GM21360 (cell line): ENCODE results near the gene TMEM88.
"Not testable (repeated sequence)": the region's sequence is repeated elsewhere in the genome, so short reads cannot be mapped to it uniquely, and the experiment has no call there.

Source experiments
- ATAC-seq: cut with Tn5 transposase; IDR thresholded peaks from one replicate; pipeline ENCODE4 v1.9.1; 2021; ENCODE audit warnings: mild to moderate bottlenecking, moderate library complexity; ENCODE audit not compliant: unreplicated experiment

The TMEM88 gene

GRCh38 chr17:7854851-7855659 lies at the start of gene TMEM88:
Gene TMEM88, plus strand, starts transcription at chr17:7855066. Its CDS starts 9 bp downstream, at chr17:7855075.
- no peak for ATAC-seq

DNA sequence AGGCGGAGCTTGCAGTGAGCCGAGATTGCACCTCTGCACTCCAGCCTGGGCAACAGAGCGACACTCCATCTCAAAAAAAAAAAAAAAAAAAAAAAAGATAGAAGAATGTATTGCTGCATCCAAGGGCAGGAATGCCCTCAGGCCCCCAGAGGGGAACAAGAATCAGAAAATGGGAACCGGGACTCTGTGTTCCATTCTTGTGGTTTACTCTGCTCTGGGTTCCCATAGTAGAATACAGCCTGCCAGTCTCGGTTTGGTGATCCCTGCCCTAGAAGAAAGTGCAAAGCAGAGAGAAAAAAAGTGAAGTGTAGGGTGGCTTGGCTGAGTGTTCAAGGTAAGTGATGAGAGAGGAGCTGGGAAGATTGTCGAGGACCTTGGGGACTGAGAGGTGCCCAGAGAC lies 48.3 kb upstream of the TMEM88 start:
- no peak for ATAC-seq

DNA sequence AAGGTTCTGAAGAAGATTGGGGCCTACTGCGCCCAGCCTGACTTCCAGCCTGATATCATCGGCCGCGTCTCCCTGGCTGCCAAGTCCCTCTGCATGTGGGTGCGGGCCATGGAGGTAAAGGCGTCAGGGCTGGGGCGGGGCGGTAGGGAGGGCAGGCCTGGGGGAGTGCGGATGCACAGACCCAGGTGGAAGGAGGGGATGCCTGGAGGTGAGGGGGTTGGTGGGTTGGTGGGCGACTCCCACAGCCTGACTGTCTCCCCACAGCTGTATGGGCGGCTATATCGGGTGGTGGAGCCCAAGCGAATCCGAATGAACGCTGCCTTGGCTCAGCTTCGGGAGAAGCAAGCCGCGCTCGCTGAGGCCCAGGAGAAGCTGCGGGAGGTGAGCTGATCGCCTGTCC lies 47.7 kb upstream of the TMEM88 start:
- ATAC-seq, result no peak

DNA sequence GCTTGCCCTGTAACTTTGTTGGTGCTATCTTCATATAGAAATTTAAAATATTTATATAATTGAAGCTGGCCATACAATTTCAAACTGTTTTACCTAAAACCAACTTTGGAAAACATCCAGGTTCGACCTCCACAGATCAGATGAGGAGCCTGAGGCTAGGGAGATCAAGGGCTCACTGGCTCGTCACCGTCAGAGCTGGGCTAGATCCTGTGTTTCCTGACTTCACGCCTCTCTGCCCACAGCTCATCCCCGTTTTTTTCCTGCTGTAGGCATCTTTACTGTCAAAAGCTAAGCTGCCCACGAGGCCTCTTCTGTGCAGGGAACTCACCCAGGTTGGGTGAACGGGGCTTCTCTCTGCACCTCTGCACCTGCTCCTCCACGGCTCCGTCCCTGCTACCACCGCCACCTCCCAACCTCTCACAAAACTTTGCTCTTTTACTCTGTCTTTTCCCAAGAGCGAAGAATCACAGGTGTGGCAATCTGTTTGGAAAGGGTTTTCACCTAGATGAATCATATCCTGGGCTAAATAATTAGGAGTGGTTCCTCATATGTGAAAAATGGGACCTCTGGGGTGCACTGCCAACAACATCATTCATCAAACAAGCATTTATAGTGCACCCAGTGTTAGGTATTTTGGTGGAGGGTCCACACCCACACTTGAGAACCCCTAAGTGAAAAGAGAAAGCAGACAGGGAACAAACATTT lies 45.6 kb upstream of the TMEM88 start:
- ATAC-seq, result no peak

- ATAC-seq, result not testable (repeated sequence)
Measured at GRCh38 chr17:7809791-7810343, 45.0 kb upstream of the TMEM88 start.

GRCh38 chr17:7811251-7811650 lies 43.6 kb upstream of the TMEM88 start:
- no peak for ATAC-seq

DNA sequence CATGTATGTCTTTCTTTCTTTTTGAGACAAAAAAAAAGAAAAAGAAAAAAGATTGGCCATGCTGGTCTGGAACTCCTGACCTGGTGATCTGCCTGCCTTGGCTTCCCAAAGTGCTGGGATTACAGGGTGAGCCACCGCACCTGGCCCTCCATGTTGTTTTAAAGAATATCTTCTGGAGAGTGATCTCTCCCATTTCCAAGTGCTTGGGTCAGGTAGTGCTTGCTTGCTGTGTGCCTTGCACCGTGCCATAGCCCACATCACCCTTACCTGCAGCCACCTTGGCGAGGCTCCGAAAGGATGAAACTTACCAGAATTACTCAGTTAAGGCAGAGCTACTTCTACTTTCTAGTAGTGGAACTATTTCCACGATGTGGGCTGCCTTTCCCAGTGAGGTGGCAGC lies 39.9 kb upstream of the TMEM88 start:
- ATAC-seq, result no peak

- no peak for ATAC-seq
Measured at GRCh38 chr17:7816926-7817642, 37.8 kb upstream of the TMEM88 start.

DNA sequence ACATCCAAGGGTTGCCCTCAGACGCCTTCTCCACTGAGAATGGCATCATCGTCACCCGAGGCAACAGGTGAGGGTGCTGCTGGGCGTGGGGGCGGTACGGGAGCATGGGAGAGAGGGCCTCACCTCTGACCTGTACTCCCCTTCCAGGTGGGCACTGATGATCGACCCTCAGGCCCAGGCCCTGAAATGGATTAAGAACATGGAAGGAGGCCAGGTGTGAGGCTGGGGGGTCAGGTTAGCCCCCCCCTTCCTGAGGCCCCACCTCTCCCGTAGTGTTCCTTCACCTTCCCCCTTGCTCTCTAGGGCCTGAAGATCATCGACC lies 37.3 kb upstream of the TMEM88 start:
- no peak for ATAC-seq

DNA sequence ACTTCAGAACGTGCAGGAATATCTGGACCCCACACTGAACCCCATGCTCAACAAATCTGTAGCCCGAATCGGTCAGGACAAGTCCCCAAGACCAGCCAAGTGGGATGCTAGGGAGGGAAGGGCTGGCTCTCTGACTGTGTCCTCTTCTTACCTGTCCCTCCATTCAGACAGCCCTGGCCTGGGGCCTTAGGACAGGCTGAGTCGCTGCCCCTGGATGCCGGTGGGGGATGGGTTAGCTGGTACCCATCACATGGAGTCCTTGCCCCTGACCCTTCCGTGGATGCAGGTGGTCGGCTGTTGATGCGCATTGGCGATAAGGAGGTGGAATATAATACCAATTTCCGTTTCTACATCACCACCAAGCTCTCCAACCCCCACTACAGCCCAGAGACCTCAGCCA lies 36.8 kb upstream of the TMEM88 start:
- ATAC-seq, result no peak

GRCh38 chr17:7818746-7819645 lies 35.9 kb upstream of the TMEM88 start:
- ATAC-seq, result no peak

- ATAC-seq, result no peak
Measured at GRCh38 chr17:7820231-7820630, 34.6 kb upstream of the TMEM88 start.

DNA sequence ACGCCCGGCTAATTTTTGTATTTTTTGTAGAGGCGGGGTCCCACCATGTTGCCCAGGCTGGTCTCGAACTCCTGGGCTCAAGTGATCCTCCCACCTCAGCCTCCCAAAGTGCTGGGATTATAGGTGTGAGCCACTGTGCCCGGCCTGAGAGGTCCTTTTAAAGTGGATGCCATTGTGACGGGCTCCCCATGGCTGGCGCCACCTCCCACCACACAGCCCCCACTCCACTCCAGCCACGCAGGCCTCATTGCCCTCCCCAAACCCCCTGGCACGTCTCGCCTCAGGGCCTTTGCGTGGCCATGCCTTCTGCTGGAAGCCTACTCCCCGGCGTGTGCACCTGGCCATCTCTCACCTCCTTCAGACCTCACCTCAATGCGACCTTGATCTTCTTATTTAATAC lies 32.7 kb upstream of the TMEM88 start:
- ATAC-seq, result no peak

DNA sequence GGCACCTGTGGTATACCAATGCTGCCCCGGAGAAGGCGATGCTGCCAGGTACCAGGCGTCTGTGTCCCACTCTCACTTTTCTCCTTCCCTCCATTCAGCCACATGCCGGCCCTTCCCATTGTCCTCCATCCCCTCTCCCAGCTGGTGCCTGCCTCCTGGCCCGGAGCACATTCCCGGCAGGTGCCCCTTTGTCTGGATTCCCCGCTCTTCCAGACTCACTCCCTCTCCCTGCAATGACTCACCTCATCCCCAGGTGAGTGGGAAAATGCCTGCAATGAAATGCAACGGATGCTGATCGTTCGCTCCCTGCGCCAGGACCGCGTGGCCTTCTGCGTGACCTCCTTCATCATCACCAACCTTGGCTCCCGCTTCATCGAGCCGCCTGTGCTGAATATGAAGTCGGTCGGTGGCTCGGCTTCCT lies 31.3 kb upstream of the TMEM88 start:
- no peak for ATAC-seq

GRCh38 chr17:7824021-7824924 lies 30.6 kb upstream of the TMEM88 start:
- ATAC-seq, result no peak

DNA sequence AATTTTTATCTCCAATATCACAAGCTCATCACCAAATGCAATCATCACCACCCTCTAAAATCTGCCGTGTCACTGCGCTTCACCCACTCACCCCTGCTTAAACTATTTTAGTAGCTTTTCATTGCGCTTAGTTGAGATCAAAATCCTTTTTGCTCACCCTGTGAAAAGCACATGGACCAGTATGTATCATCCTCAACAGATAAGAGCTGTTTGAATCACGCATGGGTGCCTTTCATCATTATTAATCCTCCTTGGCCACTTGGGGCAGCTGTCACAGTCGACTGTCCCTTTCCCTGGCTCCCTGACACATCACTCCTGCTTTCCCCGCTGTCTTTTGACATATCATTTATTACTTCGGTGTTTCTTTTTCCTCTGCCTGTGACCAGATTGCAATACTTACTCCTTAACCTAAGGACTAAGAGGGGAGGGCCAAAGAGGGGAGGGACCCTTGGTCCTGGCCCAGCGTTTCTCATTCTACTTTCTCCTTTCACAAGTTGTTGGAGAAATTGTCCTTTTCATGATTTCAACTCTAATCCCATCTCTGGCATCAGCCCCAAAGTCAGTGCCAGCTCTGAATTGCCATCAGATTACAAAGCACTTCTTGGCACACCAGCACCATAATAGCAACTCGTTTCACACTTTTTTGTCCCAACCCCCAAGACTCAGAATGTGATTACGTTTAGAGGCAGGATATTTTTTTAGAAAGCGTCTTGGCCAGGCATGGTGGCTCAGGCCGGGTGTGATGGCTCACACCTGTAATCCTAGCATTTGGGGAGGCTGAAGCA lies 29.5 kb upstream of the TMEM88 start:
- ATAC-seq, result no peak

- no peak for ATAC-seq
Measured at GRCh38 chr17:7830616-7831015, 24.2 kb upstream of the TMEM88 start.

GRCh38 chr17:7831233-7831632 lies 23.6 kb upstream of the TMEM88 start:
- ATAC-seq, result no peak

- ATAC-seq, result no peak
Measured at GRCh38 chr17:7832431-7832830, 22.4 kb upstream of the TMEM88 start.
